Progenitor cell of endocrine pancreas (in vitro differentiated cells): Measurements from ENCODE around the gene TGFB3. TPM values are rescaled to one million over a fixed set of nuclear protein-coding genes. Genes with fewer than 3 reads are reported as not detected.
A peak's percentile ranks its signal among the peaks of the same experiment; 100 is the strongest.

Experiments
- DNase-seq: peaks from one replicate; pipeline ENCODE4 v3.0.0; 2021; ENCODE audit warnings: low spot score; ENCODE audit not compliant: unreplicated experiment
- H3K27ac Mint-ChIP-seq: 2 replicates; pipeline ENCODE4 v1.8.0; 2021; ENCODE audit warnings: mild to moderate bottlenecking, moderate library complexity, mixed read lengths
- H3K27me3 Mint-ChIP-seq: 2 replicates; pipeline ENCODE4 v1.8.0; 2021; ENCODE audit warnings: mixed read lengths
- H3K36me3 Mint-ChIP-seq: 2 replicates; pipeline ENCODE4 v1.8.0; 2022; ENCODE audit warnings: mixed read lengths; ENCODE audit not compliant: insufficient read depth
- H3K4me1 Mint-ChIP-seq: 2 replicates; pipeline ENCODE4 v1.8.0; 2021; ENCODE audit warnings: low read depth, mixed read lengths
- H3K4me3 Mint-ChIP-seq: 2 replicates; pipeline ENCODE4 v1.8.0; 2021; ENCODE audit warnings: low read depth, mild to moderate bottlenecking, moderate library complexity, mixed read lengths
- H3K9me3 Mint-ChIP-seq: 2 replicates; pipeline ENCODE4 v1.8.0; 2021; ENCODE audit warnings: low read depth, mixed read lengths
- CTCF ChIP-seq: fragments of 200-600 bp; sonication (generic); IDR thresholded peaks from one replicate; pipeline ENCODE4 v1.5.0; 2021; ENCODE audit warnings: antibody characterized with exemption, mild to moderate bottlenecking; ENCODE audit not compliant: unreplicated experiment
- total RNA-seq: library from RNA; stranded (reverse); gene quantifications from 2 replicates; pipeline ENCODE4 v1.2.1, GENCODE V29; 2021

Gene TGFB3
- total RNA-seq, 1 donor from 2014 or later: 11.7 TPM

- no peaks in the 10 kb centered on the region for H3K27me3 Mint-ChIP-seq
- TF ChIP-seq CTCF: no peak
- H3K36me3 Mint-ChIP-seq: no peaks in the 10 kb centered on the region
- no peaks in the 10 kb centered on the region for H3K9me3 Mint-ChIP-seq
- DNase-seq: no peak
- H3K27ac Mint-ChIP-seq: no peak overlapping the region
- peaks cover 51% of the 10 kb centered on the region for H3K4me1 Mint-ChIP-seq
- H3K4me3 Mint-ChIP-seq: no peak overlapping the region
Observed at GRCh38 chr14:75977582-75977943, 4.2 kb downstream of the TGFB3 start.

GRCh38 chr14:75976826-75977581 is 4.8 kb downstream of the TGFB3 start:
- no peaks in the 10 kb centered on the region for H3K27me3 Mint-ChIP-seq
- H3K27ac Mint-ChIP-seq: no peak overlapping the region
- TF ChIP-seq CTCF: no peak
- H3K9me3 Mint-ChIP-seq: no peaks in the 10 kb centered on the region
- H3K4me1 Mint-ChIP-seq: peaks cover 56% of the 10 kb centered on the region
- no peak overlapping the region for H3K4me3 Mint-ChIP-seq
- H3K36me3 Mint-ChIP-seq: no peaks in the 10 kb centered on the region
- no peak for DNase-seq

- no peak for DNase-seq
- no peaks in the 10 kb centered on the region for H3K36me3 Mint-ChIP-seq
- H3K4me3 Mint-ChIP-seq: no peak overlapping the region
- peak overlapping the region; percentile 79 for H3K27ac Mint-ChIP-seq
- peaks cover 33% of the 10 kb centered on the region for H3K4me1 Mint-ChIP-seq
- H3K27me3 Mint-ChIP-seq: no peaks in the 10 kb centered on the region
- H3K9me3 Mint-ChIP-seq: no peaks in the 10 kb centered on the region
- TF ChIP-seq CTCF: no peak
Observed at GRCh38 chr14:75972801-75973421, 8.9 kb downstream of the TGFB3 start.

- Mint-ChIP-seq H3K9me3 (no peaks in the 10 kb centered on the region), H3K27me3 (no peaks in the 10 kb centered on the region), H3K27ac (no peak overlapping the region), H3K4me1 (peaks cover 27% of the 10 kb centered on the region), H3K4me3 (no peak overlapping the region), H3K36me3 (peaks cover under 1% of the 10 kb centered on the region)
- DNase-seq: no peak
- TF ChIP-seq CTCF: no peak
Observed at GRCh38 chr14:75971509-75971908, 10.3 kb downstream of the TGFB3 start.

- H3K4me1 Mint-ChIP-seq: peaks cover 25% of the 10 kb centered on the region
- peaks cover 4% of the 10 kb centered on the region for H3K36me3 Mint-ChIP-seq
Observed at GRCh38 chr14:75970989-75971388, 10.8 kb downstream of the TGFB3 start.

More at GRCh38 chr14:75970989-75971388, 10.8 kb downstream of the TGFB3 start:
- no peaks in the 10 kb centered on the region for H3K9me3 Mint-ChIP-seq
- no peaks in the 10 kb centered on the region for H3K27me3 Mint-ChIP-seq
- H3K4me3 Mint-ChIP-seq: no peak overlapping the region
- TF ChIP-seq CTCF: no peak
- peak overlapping the region; percentile 75 for H3K27ac Mint-ChIP-seq
- DNase-seq: no peak
